CMK (cell line): ENCODE data around the gene ABHD12B.

Experiments
- DNase-seq: peaks from one replicate; pipeline ENCODE4 v3.0.0-alpha.2; 2010; ENCODE audit warnings: low read depth

Gene ABHD12B, protein sequence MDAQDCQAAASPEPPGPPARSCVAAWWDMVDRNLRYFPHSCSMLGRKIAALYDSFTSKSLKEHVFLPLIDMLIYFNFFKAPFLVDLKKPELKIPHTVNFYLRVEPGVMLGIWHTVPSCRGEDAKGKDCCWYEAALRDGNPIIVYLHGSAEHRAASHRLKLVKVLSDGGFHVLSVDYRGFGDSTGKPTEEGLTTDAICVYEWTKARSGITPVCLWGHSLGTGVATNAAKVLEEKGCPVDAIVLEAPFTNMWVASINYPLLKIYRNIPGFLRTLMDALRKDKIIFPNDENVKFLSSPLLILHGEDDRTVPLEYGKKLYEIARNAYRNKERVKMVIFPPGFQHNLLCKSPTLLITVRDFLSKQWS

DNA sequence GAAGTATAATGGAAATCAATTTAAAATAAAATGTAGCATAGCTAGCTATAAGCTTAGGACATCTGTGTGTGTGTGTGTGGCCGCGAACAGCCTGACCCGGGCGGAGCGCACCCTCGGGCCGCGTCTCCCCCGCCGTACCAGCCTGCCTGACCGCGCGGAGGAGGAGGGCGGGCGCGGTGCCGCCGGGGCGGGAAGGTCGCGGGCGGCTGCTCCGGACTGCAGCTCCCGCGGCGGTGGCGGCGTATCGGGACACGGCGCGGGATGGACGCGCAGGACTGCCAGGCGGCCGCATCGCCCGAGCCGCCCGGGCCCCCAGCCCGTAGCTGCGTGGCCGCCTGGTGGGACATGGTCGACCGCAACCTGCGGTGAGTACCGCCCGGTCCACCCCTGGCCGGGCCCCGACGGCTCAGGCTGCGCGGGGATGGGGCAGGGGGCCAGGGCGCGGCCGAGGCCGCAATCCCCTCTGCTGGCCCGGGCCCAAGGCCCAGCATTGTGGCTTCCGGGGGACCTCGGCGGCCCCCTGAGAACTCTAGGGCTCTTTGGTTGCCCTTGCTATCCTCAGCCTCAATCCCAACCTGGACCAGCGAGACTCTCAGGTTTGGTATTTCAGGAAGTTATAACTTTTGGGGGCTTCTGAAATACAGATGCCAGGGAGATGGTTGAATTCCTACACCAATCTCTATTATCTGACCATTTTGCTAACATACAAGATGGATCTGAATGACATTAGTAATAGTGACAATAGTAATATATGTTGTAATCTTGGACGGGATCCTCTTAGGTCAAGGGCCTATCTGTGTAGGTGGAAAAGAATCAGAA, at the start of gene ABHD12B:
TSS of gene ABHD12B (plus strand) at position 140 of the 819 bp plus-strand sequence. CDS start at position 262, 122 bp downstream.
- DNase-seq = no peak

DNA sequence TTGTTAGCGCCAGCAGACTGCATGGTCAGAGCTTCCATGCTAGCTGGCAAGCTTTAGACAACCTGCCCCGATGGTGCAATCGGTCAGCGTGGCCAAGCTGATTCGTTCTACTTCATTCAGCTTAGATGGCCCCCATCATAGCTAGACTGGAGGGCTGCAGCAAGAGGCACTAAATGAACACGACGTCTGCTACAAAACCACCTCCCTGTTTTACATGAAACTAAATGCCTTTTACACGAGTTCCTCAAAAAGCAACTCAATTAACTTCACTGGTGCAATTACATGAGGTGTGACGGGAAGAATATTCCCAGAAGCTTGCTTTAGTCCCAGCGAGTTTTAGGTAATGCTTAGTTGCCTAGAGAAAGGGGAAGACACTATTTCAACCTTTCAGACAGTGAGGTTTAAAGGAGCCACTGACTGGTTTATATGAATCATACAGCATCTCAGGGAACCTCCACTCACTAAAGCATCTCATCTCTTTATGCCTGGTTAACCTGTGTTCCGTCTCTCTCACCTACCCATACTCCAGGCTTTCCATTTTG, 49.3 kb upstream of the ABHD12B start:
- DNase-seq = no peak

DNA sequence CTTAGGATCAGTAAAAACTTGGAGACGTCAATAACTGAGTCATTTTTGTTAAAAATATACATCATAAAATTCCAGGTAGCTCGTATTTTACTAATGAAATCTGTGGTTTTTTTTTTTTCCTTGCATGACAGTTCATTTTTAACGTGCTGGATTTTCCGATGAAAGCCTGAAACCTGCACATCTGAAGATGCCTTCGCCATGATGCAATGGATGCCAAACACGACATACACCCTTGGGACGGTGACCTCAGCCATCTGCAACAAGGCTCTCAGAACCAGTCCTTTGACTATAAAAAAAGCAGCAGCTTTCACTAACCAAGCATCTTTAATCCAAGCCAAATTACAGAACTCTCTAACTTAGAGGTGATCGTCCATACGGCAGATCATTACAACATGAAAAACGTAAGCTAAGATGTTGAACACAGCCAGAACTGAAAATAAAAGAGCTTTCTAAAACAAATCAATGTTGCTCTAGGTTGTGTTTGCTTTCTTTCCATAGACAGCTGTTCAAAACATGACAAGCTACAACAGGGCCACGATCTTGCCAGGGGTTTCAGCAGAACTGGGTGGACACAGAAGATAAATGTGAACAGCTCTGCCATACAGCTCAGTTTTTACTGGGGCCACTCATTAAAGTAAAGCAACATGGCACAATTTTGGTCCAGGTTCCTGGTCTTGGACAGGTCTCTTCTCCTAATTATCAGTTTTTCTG, 48.6 kb upstream of the ABHD12B start:
- DNase-seq = no peak

DNA sequence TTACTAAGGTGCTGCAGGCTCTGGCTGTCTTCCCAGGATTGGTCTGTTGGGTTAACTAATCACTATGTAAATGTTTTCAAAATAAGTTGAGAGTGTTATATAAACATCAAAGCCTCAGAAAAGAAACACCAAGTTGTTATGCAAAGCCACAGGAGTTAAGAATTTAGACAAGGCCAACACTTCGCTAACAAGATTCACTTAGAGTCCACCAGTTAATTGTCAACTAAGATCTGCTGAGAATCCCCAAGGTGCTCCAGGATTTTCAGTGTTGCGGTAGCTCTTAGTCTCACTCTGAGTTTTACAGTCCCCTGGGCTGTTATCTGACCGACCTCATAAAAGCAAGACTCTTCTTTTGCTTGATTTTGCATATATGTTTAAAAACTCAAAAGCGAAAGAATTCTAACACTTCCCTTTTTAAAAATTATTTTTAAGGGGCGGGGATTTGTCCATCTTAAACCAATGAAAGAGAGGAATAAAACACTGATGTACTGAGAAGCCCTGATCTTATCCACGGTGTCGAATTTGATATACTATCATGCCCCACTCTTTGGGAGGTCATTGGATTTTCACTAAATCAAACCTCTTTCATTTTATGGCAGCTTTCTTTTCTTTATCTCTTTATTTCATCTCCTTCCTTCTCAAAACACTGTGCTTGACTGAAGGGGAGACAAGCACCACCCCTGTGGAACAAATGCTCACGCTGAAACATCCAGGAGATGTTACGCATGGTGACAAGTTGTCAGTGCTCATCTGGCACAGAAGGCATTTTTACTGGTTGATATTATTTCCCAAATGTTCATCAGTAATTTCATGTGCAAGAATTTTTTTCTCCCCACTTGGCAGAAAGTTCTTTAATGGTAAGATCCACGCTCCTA, 47.9 kb upstream of the ABHD12B start:
- DNase-seq = no peak

DNA sequence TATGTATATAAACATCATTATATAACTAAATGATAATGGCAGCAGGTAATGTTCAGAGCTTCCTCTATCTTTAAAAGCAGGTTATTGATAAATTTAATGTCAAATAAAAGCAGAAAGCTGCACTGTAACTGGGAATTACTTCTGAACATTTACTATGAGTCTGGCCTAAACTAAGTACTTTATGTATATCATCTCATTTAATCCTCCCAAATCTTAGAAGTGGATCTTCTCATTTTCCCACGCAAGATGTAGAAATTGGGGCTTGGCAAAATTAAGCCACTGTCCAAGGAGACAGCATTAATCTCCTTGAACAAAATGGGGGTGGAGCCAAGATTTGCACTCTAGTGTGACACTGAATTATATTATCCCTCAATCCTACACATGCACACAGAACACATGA, 46.5 kb upstream of the ABHD12B start:
- no peak for DNase-seq

DNA sequence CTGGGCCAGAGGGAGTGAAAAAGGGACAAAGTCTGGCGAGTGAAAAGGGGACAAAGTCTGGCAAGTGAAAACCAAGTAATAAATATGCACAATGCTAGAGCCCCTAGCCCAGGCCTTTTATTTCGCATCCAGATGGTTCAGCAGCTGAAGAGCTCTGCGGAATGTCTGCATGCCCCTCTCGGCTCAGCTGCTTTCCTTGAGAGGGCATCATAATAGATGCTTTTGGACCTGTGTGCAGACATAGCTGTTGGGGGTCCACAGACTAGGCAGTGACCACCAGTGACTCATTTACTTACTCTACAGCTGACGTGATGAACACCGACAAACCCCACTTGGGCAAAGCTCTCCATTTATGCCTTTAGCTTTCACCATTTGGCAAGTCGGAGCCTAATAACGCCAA, 45.2 kb upstream of the ABHD12B start:
- DNase-seq = no peak

DNA sequence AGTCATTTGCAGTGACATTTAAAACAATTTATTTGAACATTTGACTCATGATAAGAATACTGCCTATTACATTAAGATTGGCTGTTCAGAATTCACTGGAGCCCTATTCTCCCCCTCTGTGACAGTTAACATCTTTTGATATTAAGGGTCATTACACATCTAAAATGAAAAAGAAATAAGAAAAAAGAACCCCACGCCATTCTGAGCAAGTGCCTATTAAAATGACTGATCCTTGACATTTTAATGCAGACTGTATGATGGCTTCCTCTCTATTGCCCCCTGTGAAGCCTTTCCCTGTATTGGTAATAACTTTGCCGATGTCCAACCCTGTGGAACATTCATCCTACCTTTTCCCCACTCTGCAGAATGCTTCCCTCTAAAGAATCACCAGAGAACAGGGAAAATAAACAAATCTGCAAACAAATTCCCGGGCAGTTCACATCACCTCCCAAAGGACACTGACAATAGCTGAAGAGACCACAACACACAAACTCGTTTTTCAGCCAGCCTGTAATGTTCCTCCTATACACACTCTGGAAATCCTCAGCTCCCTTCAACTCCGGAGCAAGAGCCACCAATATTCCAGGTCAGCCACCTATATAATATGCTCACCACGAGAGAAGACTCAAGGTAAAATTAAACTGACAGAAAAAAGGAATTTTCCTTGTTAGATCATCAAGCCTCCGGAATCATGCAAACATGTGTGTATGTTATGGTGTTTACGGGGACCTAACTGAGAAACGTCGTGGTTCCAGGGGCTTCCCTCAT, 42.9 kb upstream of the ABHD12B start:
- no peak for DNase-seq

DNA sequence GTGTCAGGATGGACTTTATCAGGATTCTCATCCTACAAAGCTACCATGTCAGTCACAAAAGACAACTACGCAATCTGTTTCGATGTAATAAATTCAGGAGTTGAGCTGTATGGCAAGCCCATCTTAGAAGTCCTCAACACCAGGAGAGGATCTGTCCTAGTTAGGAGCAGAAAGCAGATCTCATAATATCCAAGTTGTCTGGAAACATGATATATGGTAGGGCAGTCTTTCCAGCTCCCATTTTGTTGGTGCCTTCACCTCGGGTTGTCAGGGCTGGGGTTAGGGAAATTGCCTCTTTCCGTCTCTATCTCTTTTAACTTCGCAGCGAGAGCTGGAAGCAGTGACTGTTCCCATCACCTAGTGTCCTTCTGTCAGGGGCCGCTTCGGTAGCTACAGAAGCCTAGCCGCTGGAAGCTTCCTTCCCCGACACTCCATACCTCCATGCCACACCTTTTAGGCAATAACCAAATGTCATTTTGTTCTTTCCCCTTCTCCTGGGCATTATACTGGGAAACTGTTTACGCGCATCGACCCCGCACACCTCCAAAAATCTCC, 42.3 kb upstream of the ABHD12B start:
- no peak for DNase-seq

DNA sequence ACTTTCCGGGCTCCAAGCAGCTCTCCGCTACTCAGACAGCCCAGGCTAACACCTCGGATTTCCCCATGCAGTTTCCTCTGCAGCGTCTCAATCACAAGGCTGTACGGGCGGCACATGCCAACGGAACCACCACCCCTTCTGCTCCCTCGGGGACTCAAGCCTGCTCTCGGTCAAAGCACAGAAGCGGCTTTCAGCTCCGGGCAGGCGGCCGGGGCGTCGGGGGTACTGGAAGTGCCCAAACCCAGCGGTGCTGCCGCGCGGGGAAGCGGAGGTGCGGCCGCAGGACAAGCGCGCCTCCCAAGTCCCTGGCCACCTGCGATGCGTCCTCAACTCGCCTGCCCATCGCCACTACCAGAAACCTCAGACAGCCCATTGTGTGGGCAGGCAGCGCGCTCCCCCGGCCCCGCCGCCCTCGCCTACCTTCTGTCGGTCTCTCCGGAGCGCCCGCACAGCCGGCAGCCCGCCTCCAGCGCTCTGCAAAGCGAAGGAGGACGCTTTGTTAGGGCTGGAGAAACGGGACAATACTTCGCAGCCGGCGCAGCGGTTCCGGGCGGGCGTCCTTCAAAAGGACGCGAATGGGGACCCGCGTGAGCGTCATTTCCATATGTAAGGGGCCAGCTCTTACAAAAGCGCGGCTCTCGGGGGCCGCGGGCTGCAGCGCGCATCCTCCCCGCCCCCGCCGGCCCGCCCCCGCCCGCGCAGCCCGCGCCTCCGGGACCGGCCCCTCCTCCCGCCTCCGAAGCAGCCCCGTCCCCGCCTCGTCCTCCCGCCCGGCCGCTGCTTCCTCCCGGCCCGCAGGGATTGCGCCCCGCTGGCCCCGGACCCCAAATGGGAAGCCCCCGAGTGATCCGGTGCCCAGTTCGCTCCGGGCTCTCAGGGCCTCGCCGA, 41.6 kb upstream of the ABHD12B start:
- no peak for DNase-seq

DNA sequence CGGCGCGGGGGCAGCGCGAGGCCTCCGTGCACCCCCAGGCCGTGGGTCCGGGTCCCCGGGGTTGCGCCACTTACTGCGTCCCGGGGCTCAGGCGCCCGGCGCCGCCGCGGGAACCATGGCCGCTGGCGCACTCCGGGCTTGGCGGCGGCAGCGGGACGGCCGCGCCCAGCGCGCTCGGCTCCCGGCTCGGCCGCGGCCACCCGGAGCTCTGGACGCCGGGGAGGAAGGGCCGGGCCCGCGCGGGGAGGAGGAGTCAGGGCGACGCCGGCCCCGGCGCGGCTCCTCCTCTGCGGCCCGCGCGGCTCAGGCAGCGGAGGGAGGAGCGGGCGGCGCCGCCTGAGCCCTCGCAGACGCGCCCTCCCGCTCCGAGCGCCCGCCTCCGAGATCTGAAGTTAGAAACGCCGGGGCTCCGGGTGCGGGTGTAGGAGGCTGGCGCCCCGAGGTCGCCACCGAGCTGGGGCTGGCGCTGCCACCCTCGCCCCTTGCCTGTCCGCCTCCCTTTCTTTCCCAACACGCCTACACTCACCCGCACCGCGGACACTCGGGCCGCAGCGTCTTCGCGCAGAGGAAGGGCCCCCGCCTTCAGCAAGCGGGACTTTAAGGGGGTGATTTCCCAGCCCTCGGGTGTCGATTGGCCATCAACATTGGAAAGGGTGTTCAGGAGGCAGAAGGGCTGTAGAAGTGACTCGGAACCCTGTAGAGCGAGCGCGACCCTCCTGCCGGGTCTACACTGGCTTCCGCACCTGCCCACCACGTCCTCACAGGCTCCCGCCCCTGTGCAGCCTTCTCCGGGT, 40.7 kb upstream of the ABHD12B start, which contains the start of gene NIN:
TSS of gene NIN (minus strand) at position 231 of the 794 bp plus-strand sequence. CDS start 9,106 bp downstream, outside the sequence.
- no peak for DNase-seq

DNA sequence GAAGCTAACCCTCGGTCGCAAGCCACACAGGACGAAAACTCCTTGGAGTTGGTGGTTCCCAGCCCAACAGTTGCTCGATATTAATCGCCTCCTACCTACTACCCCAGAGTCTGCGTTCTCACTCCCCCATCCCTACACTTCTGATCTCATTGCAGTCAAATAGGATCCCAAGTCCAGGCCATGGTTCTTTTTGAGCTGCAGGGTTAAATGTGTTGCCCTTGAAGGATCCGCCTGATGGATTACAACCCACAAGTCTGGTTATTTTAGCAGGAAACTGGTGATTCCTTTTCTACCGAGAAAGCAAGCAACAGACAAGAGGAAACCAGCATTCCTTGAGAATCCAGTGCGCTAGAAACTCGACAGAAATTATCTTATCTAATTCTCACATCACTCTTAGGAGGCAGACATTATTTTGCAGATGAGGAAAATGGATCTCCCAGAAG, 40.1 kb upstream of the ABHD12B start:
- DNase-seq = no peak

DNA sequence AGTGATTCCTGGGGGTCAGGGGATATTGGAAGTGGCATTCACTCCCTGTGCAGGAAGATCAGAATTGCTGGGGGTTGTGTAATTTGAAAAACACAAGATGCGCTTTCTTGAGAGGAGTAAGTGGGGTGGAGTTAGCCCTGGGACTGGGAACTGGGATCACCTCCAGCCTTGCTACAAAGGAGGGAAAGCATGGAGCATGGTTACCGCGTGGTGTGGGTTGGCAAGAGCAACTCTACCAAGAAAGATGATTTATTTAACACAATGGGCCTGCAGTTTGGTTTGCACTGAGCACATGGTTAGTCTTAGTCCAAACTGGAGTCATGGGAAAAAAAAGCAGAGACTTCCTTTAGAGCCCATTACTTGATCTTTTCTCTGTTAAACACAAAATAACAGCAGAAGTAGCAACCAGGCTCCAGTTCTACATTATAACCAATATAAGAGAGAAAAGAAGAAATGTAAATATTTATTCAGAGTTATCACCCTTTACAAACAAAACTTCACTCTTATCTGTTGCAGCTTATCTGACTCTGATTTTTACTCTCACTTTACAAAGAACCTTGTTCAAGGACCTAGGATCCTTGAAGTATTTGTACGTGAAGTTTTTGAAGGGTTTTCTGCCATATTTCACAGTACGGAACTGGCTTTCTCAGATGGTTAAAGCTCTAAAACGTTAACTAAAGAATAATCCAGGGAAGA, 38.8 kb upstream of the ABHD12B start:
- no peak for DNase-seq

DNA sequence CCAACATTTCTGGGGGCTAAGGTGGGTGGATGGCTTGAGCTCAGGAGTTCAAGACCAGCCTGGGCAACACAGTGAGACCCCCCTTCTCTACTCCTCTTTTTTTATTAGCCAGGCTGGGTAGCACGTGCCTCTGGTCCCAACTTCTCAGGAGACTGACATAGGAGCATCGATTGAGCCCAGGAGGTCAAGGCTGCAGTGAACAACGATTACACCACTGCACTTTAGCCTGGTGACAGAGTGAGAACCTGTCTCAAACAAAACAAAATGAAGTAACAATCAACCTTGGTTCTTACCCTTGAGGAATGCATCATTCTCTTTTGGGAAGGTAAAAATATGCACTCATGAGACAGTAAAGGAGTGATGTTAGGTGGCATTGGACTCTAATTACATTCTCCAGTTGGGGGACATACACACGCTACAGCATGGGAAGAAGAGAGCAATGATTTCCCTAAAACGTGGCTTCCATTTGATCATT, 37.0 kb upstream of the ABHD12B start:
- DNase-seq = no peak

DNA sequence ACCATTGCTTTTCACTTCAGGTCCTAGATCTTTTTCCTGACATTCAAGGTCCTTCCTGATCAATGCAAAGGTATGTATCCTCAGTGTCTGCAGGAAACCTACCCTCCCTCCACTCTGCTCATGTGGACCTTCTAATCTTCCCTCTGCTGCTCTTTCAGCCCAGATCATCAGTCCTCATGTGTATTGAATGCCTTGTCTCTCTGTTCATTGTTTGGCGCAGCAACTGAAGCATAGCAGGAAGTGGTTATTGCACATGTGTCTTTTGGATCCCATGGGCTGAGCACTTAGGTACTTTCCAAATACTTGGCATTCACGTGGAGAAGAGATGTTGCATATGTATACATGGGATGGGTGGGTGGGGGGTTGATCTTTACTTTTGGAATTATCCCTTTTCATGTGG, 36.6 kb upstream of the ABHD12B start:
- DNase-seq = no peak

DNA sequence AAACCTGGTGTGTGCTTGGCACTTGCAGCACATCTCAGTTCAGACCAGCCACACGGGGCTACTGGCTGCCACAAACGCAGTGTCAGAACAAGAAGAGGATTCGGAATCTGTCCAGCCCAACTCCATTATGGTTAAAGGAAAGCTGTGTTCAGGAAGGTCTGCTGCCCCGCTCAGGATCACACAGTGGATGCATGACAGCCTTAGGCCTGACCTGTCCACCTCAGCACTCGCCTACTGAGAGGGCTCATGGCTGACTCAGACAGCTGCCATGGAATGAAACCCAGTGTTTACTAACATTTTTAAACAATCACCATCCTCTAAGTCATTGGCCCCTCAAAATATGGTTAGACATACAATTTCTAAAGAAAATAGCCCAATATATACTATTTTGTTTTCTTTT, 35.3 kb upstream of the ABHD12B start:
- no peak for DNase-seq

DNA sequence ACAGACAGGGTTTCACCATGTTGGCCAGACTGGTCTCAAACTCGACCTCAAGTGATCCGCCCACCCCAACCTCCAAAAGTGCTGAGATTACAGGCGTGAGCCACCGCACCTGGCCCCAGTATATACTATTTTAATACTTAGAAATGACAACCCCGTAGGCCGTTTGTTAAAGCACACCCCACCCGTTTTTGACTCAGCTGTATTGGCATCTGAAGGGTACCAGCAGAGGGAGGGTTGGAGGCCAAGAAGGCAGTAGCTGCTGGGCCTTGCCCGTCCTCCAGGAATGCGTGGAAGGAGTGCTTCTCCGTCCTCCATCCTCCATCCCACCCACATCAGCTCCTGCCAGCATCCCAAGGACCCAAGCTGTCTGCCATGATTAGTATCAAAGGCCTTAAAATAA, 34.6 kb upstream of the ABHD12B start:
- no peak for DNase-seq

DNA sequence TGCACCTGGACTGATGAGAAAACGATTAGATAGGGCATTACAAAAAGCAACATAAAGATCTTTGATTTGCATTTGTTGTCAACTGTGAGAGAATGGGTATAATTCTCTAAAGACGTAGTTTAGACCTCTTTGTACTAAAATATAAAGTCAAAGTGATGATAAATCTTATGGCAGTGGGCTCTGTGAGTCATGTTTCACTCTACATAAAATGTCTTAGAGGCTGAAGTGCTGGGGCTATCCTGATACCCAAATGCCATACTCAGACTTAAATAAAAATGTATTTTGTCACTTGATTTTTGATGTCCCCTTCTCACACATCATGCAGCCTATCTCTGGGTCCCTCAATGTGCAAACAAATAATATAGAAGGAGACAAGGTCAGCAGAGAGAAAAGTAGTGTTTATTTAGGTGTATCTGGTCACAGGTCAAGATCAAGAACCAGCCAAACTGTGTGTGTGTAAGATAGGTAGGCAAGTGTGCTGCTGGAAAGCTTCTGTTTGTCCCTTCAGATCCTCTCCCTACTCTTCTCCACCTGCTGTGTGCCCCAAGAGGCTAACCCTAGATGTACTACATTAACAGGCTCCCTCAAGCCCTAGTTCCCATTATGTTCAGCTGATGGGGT, 33.9 kb upstream of the ABHD12B start:
- no peak for DNase-seq
